Measurements from ENCODE around the gene ADAMTS2.

- TF ChIP-seq PKNOX1 (IDR thresholded peaks at IDR 0.05) (no peak), ZNF384 (IDR thresholded peaks at IDR 0.05) (no peak), TARDBP (IDR thresholded peaks at IDR 0.05) (no peak), SP1 (IDR thresholded peaks at IDR 0.05) (no peak), ELF4 (IDR thresholded peaks at IDR 0.05) (no peak), NFRKB (IDR thresholded peaks at IDR 0.05) (no peak), FOXK2 (IDR thresholded peaks at IDR 0.05) (no peak), ARNT (IDR thresholded peaks at IDR 0.05) (no peak), LEF1 (IDR thresholded peaks at IDR 0.05; ENCODE audit: borderline replicate concordance) (no peak), FOXM1 (IDR thresholded peaks at IDR 0.05; ENCODE audit: borderline replicate concordance) (no peak)
These were observed 29.8 kb downstream of the ADAMTS2 start for GRCh38 chr5:179315356-179315890.
